ENCODE data around the gene ZFPM1. TPM values are rescaled to one million over a fixed set of nuclear protein-coding genes. Genes with fewer than 3 reads are reported as not detected.
"Not testable (repeated sequence)": the region's sequence is repeated elsewhere in the genome, so short reads cannot be mapped to it uniquely, and the experiment has no call there.

ZFPM1 gene
- total RNA-seq, 1 donor from 2014 or later = 0.64 TPM

DNA sequence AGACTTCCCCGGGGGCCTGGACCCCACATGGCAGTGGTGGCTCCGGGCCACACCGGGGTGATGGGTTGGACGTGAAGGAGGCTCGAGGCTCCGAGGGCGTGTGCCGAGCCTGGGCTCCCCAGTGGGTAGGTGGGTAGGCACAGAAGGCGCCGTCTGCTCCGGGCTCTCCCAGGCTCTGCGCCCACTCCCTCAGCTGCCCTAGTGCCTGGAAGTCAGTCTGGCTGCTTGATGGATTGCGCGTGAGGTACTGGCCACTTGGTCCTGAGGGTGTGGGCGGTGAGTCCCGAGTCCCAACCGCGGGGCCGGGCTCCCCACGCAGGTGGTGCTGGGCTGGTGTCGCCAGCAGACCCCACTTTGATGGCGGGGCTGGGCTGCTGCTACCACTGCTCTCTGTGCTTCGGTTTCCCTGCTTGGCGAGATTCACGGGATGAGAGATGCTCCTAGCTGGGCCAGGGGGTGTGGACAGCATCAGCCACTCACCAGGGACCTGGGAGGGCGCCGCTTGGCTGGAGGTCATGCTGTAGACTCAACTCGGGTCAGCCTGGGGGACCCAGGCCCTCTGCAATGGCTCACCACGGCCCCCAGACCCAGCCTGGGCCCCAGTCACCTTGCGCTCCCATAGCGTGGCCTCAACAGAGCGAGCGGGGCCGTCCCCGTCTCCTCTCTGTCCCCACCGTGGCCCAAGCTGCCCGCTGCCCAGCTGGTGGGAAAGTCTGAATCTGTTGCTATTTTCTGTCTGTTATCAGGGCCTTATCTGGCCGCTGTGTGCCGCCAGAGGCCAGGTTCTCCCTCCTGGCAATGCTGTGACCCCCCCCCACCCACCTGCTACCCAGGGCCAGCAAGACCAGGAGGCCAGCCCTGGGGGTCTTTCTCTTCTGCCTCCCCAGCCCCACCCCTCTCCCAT is 26.1 kb downstream of the ZFPM1 start:
- no peak for DNase-seq (ENCODE audit: low read depth in 2 of 2)

DNA sequence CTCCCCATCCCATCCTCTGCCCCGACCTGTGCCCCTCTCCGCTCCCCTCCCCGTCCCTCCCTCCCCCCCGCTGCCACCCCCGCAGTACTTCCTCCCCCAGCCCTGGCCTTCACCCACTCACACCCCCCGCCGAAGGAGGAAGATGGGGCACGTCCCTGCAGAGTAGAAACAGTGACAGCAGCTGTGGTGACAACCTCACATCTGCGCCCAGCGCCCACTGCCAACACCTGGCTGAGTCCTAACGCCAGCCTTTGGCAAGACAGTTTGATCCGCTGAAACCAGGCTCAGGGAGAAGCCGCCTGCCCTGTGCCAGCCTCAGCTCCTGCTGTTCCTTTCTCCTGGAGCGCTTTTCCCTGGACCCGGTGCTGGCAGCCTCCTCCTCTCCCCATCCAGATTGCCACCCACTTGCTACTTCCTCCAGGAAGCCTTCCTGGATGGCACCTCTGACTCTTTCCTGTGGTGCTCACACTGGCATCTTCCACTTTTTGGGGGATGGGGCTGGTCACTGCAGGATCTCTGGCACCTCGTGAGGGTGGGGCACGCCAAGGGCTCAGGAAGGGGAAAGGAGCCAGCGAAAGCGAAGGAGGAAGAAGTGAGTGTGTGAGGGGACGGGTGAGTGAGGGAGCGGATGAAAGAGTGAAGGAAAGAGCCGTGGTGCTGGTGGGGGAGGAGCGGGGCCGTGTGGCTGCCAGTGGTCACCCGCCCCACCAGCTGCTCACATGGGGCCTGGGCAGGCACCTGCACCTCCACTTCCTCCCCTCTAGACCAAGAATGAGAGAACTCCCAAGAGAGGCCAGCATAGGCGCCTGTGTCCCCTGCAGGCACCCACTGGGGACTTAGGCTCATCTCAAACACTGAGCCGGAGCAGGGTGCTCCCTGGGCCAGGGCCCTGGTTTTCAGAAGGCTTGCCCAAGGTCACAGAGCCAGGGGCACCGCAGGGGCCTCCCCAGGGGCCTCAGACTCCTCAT is 27.0 kb downstream of the ZFPM1 start:
- no peak for DNase-seq (ENCODE audit: low read depth in 2 of 2)

DNA sequence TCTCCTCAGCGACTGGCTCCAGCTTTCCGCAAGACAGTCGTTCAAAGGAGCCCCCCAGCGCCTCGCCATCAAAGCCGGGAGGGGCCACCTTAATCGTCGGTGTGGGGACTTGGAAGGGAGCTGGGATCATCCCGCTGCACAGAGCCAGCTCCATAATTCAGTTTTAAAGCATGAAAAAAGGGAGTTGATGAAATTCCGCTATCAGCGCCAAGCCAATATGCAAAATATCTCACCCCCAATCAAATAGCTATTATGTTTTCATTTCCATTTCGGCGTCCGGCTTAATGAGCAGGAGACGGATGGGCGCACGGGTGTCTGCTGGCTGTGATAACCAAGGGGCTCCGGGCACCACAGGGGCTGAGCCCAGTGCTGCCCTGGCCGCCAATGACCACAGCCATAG is 27.7 kb downstream of the ZFPM1 start:
- DNase-seq (ENCODE audit: low read depth in 2 of 2) = no peak

DNA sequence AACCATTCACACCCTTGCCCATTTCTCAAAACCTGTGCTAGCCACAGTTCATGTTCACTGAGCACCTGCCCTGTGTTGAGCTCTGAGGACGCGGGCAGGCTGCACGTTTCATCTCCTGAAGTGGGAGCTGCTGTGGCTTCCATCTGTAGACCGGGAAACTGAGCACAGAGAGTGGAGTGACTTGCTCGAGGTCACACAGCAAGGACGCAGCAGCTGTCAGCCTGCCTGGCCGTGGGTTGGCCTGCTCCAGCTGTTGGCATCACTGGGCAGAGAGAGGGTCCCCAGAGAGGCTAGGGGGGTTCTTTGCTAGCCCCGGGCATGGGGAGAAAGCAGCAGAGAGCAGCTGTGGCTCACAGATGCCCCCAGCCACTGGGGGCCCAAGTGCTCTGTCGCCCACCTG is 28.8 kb downstream of the ZFPM1 start:
- DNase-seq (ENCODE audit: low read depth in 2 of 2) = no peak

DNA sequence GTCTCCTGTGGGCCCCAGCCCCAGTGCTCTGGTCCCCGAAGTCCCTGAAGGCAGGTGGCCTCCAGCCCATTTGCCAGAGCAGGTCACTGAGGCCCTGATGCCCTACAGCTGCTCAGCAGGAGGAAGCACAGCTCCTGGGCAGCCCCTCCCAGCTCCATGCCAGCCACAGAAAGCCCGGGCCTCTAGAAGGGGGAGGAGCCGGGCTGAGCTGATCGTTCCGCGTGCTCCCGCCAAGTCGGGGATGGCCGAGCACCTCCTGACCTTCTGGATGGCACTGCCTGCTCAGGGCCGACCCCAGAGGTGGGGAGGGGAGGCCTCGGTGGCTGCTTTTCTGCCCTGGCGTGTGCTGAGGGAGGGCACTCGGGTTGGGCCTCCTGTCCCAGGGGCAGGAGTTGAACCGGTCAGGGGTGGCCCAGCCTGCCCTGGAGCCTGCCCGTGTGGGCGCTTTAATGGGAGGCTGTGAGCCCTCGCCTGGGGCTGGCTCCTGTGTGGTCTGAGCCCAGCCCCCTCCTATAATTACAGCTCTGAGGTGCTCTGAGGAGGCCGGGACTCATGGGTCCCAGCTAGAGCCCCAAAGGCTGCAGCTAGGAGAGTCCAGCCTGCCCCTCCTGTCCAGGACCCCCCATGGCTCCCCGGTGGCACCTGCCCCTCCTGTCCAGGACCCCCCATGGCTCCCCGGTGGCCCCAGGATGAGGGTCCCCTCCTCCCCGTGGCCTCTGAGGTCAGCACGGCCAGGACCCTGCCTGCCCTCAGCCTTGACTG is 29.7 kb downstream of the ZFPM1 start:
- DNase-seq (ENCODE audit: low read depth in 2 of 2) = no peak

DNA sequence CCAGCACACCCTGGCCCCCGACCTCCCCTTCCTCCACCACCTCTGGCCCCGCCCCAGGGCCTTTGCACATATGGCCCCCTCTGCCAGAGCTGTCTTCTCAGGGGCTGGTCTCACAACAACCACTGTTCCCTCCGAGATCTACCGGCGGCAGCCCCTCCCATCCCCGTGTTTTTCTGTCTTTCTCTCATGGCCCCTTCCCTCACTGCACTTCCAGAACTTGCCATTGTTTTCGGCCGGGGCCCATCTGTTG is 30.2 kb downstream of the ZFPM1 start:
- DNase-seq (ENCODE audit: low read depth in 2 of 2) = no peak

DNA sequence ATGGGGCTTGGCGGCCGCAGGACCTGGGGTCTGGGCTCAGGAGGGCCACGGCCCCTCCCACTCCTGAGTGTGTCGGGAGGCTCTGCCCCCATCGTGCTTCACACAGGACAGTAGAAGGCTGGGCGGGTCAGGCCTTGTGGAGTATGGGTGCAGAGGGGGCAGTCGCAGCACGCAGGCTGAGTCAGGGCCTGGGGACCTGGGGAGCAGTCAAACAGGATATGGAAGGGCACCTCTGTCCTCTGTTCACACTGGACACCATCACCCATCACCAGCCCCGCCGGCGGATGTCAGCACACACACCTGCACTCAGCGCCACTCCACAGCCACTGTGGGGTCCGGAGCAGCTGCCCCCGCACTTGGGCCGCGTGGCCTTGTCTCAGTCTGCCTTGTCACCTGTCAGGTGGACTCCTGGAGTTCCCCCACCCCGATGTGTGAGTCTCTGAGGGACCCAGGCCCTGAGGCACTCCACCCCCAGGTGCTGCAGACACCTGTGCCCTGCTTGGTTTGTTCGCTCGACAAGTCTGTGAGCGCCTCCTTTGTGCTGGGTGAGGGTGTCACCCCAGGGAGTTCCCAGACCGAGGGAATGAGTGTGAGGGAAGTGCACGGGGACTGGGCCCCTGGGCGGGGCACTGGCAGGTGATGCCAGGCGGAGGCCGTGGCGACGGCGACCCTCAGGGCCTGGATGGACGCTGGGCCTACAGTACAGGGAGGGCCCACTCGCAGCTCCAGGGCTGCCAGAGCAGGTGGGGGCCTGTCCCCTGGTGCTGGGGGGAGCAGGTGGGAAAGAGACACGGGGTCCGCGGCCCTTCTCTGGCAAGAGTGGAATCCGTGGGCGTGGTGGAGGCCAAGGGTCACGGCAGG is 31.7 kb downstream of the ZFPM1 start:
- DNase-seq (ENCODE audit: low read depth in 2 of 2) = no peak

DNA sequence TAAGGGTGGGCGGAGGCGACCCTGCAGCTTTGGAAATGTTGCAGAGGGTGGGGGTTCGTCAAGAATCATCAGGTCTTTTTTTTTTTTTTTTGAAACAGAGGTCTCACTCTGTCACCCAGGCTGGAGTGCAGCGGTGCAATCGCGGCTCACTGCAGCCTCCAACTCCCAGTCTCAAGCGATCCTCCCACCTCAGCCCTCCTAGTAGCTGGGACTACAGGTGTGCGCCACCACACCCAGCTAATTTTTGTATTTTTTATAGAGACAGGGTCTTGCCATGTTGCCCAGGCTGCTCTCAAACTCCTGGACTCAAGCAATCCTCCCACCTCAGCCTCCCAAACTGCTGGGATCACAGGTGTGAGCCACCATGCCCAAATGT is 32.3 kb downstream of the ZFPM1 start:
- not testable (repeated sequence) for DNase-seq (ENCODE audit: low read depth in 2 of 2)

DNA sequence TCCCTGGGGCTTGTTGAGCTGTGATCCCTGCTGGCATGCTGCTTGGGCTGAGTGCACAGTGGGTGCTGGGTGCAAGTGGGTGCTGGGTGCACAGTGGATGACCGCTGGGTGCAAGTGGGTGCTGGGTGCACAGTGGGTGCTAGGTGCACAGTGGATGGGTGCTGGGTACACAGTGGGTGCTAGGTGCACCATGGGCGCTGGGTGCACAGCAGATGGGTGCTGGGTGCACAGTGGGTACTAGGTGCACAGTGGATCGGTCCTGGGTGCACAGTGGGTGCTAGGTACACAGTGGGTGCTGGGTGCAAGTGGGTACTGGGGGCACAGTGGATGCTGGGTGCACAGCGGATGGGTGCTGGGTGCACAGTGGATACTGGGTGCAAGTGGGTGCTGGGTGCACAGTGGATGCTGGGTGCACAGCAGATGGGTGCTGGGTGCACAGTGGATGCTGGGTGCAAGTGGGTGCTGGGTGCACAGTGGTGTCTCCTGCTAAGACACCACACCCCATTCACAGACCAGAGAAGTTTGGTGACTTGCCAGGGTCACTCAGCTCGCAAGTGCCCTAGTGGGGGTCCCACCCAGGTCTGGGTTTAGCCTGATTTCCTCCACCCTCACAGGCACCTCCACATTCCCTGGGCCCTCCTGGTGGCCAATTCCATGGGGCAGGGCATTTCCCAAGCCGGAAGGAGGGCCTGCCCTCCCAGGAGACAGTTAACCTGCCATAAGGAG is 33.5 kb downstream of the ZFPM1 start:
- DNase-seq (ENCODE audit: low read depth in 2 of 2) = no peak

DNA sequence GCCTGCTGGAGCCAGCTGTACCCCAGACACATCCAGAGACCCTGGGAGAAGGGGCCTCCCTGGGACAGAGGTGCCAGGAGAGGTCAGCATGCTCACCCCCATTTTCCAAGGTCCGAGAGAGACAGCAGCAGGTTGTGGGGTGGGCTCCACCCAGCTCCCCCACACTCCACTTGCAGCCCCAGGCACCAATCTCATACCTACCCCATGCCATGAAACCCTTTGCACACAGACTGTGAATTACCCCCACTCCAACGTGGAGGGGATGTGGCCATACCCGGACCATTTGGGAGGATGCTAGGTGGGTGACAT is 34.0 kb downstream of the ZFPM1 start:
- no peak for DNase-seq (ENCODE audit: low read depth in 2 of 2)

DNA sequence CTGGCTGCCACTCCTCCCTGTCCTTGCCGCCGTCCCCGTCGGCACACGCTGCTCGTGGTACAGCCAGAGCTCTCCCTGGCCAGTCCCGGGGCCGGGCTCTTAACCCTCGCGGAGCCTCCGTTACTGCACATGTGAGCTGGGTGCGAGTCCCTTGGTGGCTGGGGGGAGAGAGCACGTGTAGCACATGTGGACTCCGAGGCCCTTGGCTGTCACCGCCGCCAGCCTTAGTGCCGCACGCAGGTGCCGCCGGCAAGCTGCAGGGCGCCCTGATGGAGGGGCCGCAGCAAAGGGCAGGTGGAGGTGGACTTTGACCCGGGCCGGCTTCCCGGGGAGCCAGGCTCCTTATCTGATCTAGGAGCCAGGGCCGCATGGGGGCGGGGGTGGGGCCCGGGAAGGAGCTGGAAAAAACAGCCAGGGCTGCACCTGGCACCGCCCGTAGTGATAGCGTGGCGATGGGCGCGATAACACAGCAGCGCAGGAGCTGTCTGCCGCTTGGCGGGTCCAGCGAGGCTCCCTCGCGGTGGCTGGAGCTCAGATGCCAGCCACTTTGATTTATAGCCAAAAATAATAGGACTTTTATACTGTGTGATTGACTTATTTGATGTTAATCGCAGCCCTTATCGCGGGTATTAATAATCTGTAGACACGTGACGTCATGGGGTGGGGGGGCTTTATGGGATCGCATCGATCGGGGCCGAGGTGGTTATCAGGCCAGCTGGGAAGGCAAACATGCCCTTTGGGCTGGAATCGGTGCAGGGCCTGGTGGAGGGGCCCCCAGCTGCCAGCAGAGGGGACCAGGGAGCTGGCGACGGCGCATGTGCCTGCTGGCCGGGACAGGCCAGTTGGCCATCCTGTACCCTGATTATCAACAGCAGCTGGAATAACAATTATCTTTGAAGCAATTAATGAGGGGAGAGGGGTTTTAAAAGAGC is 35.1 kb downstream of the ZFPM1 start:
- DNase-seq (ENCODE audit: low read depth in 2 of 2) = no peak

DNA sequence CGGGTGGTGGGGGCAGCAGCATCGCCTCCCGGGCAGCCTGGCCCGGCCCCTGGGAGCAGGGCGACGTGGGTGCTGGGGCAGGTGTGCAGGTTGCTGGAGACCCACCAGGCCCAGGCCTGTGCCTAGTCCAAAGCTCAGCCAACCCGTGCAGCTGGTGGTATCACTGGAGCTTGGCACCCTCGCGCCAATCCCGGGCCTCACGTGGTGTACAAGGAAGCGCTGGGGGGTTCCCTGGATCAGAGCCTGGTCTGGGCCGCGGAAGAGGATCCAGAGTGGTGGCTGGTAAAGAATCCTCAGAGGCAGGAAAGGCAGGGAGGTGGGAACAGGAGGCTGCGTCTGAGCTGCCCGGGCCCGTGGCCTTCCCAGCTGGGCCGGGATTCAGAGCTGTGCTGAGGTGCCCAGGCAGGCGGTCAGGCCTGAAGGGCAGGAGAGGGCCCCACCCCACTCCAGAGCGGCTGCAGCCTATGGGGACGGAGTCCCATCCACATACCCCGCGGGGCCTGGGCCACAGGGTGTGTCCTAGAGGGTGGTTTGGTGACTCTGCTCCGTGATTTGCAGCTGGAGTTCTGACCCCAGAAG is 36.2 kb downstream of the ZFPM1 start:
- DNase-seq (ENCODE audit: low read depth in 2 of 2) = no peak

DNA sequence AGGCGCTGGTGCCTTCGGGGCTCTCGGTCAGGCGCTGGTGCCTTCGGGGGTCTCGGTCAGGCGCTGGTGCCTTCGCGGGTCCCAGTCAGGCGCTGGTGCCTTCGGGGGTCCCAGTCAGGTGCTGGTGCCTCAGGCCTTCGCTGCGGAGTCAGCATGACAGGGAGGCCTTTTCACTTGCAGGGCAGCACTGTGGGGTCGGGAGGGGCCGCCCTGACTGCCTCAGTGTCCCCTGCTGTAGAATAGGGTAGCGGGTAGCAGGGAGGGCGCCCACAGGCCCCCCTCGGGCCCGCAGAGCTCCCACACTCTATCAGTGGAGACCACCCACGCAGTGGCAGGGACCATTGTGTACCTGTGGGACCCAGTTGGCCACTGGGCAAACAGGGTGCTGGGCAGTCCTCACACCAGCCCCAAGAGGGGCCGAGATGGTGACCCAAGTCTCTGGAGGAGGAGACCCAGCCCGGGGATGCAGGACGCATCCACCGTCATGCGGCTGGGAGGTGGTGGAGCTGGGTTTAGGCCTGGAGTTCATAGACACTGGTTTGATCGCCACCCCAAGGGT is 38.0 kb downstream of the ZFPM1 start:
- no peak for DNase-seq (ENCODE audit: low read depth in 2 of 2)

DNA sequence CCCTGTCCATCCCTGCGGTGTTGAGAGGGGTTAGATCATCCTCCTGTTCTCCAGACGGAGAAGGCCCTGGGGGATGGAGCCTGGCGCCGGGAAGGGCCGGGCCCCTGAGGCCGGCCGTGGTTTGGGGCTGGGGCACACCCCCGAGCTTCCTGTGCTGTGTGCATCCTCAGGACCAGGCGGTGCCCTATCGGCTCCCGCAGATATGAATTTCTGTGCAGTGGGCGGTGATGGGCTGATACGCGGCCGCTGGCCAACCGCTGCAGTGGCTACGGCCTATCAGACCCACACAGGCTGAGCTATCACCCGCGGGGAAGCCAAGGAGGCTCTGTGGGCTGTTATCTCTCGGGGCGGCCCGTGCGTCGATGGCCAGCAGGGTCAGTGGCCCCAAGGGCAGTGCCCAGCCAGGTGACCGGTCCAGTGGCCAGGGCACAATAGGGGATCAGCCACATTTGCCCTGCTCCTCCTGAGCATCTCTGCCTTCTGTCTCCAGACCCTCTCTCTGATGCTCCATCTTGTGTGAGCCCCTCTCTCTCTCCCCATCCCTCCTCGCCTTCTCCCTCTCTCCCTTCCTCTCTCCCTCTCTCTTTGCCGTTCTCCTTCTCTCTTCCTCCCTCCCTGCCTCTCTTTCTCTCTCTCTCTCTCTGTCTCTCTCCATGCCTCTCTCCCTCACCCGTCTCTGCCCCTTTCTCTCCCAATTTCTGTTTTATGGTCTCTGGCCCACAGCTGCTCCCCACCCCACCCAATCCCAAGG is 38.7 kb downstream of the ZFPM1 start:
- DNase-seq (ENCODE audit: low read depth in 2 of 2) = no peak

DNA sequence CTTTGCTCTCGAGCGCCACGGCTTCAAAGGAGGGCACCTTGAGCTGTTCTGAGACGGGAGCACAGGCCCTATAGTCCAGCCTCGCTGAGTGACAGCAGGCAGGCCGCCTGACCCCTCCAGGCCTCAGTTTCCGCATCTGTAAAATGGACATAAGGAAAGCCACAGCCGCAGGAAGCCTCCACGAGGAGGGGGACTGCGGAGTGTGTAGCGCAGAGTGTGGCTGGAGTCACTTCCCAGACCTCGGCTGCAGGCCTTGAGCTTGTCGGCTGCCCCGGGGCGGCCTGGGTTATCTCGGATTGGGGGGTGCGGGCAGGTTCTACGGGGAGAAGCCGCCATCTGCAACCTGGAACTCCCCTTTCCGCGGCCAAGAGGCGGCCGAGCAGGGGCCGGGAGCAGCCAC is 40.8 kb downstream of the ZFPM1 start:
- DNase-seq (ENCODE audit: low read depth in 2 of 2) = no peak

DNA sequence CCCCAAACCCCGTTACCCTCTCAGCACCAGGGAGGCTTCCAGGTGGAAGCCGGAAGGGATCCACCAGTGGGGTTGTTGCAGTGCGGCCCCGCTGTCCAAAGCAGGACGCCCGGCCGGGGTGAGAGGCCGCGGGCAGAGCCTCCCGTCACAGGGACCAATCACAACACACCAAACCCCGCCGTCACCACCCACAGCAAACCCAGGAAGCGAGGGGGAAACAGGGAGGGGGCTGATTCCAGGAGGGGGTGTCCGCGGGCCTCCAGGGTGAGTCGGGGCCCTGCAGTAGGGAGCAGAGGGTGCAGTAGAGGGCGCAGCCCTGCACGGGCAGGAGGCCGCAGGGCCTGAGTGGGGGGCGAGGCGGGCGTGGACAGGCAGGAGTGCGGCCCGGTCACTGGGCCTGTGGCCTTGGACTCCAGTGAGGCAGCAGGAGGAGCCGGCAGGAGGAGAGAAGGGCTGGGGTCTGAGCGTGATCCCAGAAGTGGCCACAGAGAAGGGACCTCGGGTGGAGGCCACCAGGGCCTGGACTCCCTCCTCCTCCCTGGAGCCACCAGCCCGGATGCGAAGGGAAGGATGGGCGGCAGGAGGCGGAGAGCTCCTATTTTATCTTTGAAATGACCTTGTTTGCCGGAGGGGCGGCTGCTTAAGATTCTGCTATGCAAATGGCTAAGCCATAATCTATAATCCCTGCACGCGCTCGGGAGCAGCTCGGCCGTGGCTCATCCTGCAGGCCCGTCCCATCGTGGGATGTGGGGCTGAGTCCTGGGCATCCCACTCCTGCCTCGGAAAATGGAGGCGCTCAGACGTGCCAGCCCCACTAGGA is 41.5 kb downstream of the ZFPM1 start:
- DNase-seq (ENCODE audit: low read depth in 2 of 2) = no peak

DNA sequence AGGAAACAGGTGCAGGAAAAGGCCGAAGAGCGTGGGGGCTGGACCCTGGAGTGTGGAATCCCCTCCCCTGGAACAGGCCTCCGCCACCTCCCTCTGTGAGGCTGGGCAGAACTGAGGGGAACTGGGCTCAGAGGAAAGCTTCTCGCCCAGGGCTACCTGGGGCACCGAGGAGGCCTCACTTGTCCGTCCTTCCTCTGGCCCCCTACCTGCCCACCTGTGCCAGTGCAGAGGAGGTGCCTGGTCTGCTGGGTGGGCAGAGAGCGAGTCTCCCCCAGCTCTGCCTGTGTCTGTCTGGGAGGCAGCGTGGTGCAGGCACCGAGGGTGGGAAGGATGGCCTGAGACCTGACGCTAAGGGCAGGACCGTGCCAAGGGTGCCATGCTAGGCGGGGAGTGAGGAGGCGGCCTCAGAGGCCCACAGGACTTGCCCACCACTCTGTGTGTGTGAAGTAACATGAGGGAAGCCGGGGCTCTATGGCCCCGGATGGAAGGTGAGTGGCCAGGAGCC is 42.2 kb downstream of the ZFPM1 start:
- no peak for DNase-seq (ENCODE audit: low read depth in 2 of 2)

Measured in dermis microvascular lymphatic vessel endothelial cell (primary cell).